Gastroesophageal sphincter (tissue), 4 donors: Measurements from ENCODE around the gene DCST1. TPM values are rescaled to one million over a fixed set of nuclear protein-coding genes. Genes with fewer than 3 reads are reported as not detected.

Experiments used
- ATAC-seq: fragments of 150-250 bp; one replicate; pipeline ENCODE4 v1.9.1; 2016; ENCODE audit warnings: mild to moderate bottlenecking, moderate library complexity
- H3K27ac ChIP-seq, 4 donors: fragments of 200-600 bp; sonication (generic) in 3 of 4; 1 replicate in 3 of 4; 2 replicates in 1 of 4; pipeline ENCODE4 v1.5.1; 2016 to 2019
- H3K27me3 ChIP-seq: fragments of 200-600 bp; sonication (generic); one replicate; pipeline ENCODE4 v1.5.1; 2019
- H3K36me3 ChIP-seq, 2 donors: fragments of 200-600 bp; sonication (generic); one replicate each; pipeline ENCODE4 v1.5.1; 2019; ENCODE audit warnings: control low read depth in 1 of 2
- H3K4me1 ChIP-seq, 3 donors: fragments of 200-600 bp; sonication (generic); 1 replicate in 2 of 3; 2 replicates in 1 of 3; pipeline ENCODE4 v1.5.1; 2016 to 2019; ENCODE audit warnings: control low read depth in 2 of 3
- H3K4me3 ChIP-seq, 2 donors: fragments of 200-600 bp; sonication (generic); one replicate each; pipeline ENCODE4 v1.5.1; 2019; ENCODE audit warnings: mild to moderate bottlenecking in 1 of 2, moderate library complexity in 1 of 2
- H3K9me3 ChIP-seq, 3 donors: fragments of 200-600 bp; sonication (generic); one replicate each; pipeline ENCODE4 v1.5.1; 2017 to 2019; ENCODE audit warnings: control low read depth in 2 of 3
- CTCF ChIP-seq, 4 experiments: fragments of 200-600 bp in 2 of 4; fragments of 450-650 bp in 2 of 4; sonication (generic) in 1 of 4; IDR thresholded peaks; one replicate each; pipeline ENCODE4 v1.5.1; 2017 to 2019; ENCODE audit warnings: antibody characterized with exemption in 4 of 4, mild to moderate bottlenecking in 2 of 4, moderate library complexity in 2 of 4
- EP300 ChIP-seq: sonication (generic); formaldehyde crosslinking; IDR thresholded peaks from one replicate; pipeline ENCODE4 v1.6.1; 2017; ENCODE audit warnings: antibody characterized with exemption, mild to moderate bottlenecking
- POLR2A ChIP-seq, 2 donors: fragments of 450-650 bp; IDR thresholded peaks; one replicate each; pipeline ENCODE4 v1.6.1; 2017; ENCODE audit warnings: antibody characterized with exemption in 2 of 2, mild to moderate bottlenecking in 2 of 2, moderate library complexity in 1 of 2
- POLR2AphosphoS5 ChIP-seq: sonication (generic); formaldehyde crosslinking; IDR thresholded peaks from one replicate; pipeline ENCODE4 v1.6.1; 2017; ENCODE audit warnings: antibody characterized with exemption
- WGBS, 2 donors: methylation state at CpG; one replicate each; pipeline ENCODE4 v1.1.5; 2018; ENCODE audit warnings: low coverage in 1 of 2; 5-methylcytosine and 5-hydroxymethylcytosine counted together
- total RNA-seq, 4 donors: library from RNA; depleted of rRNA; stranded (reverse); fragments of >200 nt; gene quantifications; one replicate each; pipeline ENCODE4 v1.1.0, GENCODE V29; 2016

DCST1 gene
- total RNA-seq, 4 donors from 2014 or later: not detected

DNA sequence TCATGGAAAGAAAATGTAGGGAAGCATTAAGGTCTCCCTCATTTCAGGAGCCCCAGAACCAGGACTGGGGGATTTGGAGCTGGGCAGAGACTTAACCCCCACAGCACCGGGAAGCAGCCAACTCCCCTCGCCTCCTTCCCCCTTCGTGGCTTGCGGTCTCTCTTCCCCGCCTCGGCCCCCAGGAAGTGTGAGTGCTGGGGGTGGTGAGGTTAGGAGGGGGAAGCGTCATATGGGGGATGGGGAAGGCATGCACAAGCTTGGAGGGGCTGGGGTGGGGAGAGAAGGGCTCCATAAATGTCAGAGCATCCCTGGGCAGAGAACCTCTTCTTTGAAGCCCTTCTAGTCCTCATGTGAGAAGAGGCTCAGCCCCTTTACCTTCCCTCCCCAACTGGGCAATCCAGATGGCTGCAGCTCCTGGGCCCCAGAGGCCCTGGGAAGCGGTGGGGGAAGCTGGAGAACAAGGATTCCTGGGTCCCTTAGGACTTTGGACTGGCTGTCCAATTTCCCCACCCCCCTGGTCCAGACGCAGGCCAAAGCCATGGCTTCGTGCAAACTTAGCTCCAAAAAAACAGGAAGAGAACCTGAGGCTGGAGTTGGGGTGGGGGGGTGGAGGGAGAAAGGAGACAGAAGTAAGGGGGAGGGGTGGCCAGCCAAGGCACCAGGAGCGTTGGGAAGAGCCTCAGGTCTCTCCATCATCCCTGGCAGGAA is 23.3 kb upstream of the DCST1 start:
- no peak overlapping the region for H3K4me3 ChIP-seq
- no peaks in the 10 kb centered on the region for H3K9me3 ChIP-seq
- H3K4me1 ChIP-seq: peaks cover 0 to 88% (median 36%) of the 10 kb centered on the region in 3 donors
- WGBS, 2 donors: 44 to 86% methylated on average over 1 to 6 of the region's 11 CpGs
- peak overlapping the region in 3 of 4 donors; percentile 64 to 97 (median 88) for H3K27ac ChIP-seq
- TF ChIP-seq POLR2AphosphoS5: no peak
- TF ChIP-seq CTCF (IDR thresholded peaks at IDR 0.05): no peak
- TF ChIP-seq EP300: no peak
- TF ChIP-seq POLR2A (IDR thresholded peaks at IDR 0.05): no peak
- peaks cover 0 to 15% of the 10 kb centered on the region in 2 donors for H3K36me3 ChIP-seq
- H3K27me3 ChIP-seq: no peaks in the 10 kb centered on the region
- no peak for ATAC-seq

DNA sequence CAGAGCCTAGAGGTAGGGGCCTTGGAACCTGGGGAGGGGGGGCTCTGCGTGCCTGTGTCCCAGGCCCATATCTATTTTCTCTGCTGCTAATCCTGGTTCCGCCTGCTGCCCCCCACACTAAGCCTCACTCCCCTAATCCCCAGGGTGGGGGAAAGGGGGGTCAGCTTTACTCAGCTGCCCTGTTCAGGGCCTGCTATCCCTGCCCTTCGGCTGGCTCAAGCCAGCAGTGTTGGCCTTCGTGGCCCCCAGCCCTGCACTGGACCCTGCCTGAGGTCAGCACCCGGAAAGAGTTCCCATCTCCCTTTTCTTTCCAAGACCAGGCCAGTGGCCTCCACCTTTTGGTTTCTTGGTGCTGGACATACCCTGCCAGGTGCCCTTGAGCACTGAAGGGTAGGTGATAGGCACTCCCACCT is 22.6 kb upstream of the DCST1 start:
- no peak for TF ChIP-seq POLR2A (IDR thresholded peaks at IDR 0.05)
- no peak for TF ChIP-seq EP300
- no peak for TF ChIP-seq POLR2AphosphoS5
- TF ChIP-seq CTCF (IDR thresholded peaks at IDR 0.05): no peak
- Histone ChIP-seq H3K27me3 (no peaks in the 10 kb centered on the region), H3K4me1 (peaks cover 0 to 83% (median 32%) of the 10 kb centered on the region in 3 donors), H3K36me3 (peaks cover 0 to 21% of the 10 kb centered on the region in 2 donors), H3K9me3 (no peaks in the 10 kb centered on the region), H3K27ac (peak overlapping the region in 3 of 4 donors; percentile 64 to 97 (median 88)), H3K4me3 (no peak overlapping the region)
- no peak for ATAC-seq
- WGBS, 2 donors: 76% methylated on average over 5 of the region's 5 CpGs; no CpG with 5 or more reads in 1 of the 2 donors

DNA sequence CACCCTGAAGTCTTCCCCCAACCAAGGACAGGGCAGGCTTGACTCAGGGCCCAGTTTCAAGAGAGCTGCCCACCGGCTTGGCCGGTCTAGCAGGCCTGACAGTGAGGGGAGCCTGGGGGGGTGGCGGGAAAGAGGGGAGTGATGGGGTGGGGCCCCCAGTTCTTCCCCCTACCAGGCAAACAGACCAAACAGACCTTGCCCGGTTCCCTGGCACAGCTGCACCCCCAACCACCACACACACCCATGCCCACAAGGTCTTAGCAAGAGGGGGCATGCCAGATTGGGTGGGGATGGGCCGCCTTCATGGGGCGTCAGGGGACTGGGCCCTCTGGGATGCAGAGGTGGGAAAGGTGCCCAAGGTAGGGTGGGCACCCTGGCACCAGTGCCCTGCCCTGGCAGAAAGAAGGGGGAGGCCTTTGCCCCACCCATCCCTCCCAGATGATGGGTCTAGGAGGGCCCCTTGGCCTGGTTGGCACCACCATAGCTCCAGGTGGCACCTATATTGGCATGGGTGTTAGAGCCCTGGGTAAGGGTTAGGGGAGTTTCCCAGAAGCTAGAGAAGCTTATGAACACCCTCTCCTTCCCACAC is 22.1 kb upstream of the DCST1 start:
- Histone ChIP-seq H3K4me3 (no peak overlapping the region), H3K27ac (peak overlapping the region; percentile 2 to 97 (median 76)), H3K36me3 (peaks cover 0 to 27% of the 10 kb centered on the region in 2 donors), H3K27me3 (no peaks in the 10 kb centered on the region), H3K9me3 (no peaks in the 10 kb centered on the region), H3K4me1 (peaks cover 0 to 83% (median 34%) of the 10 kb centered on the region in 3 donors)
- no peak for TF ChIP-seq CTCF (IDR thresholded peaks at IDR 0.05)
- TF ChIP-seq EP300: no peak
- TF ChIP-seq POLR2AphosphoS5: no peak
- TF ChIP-seq POLR2A (IDR thresholded peaks at IDR 0.05): no peak
- no peak for ATAC-seq
- no CpG with 5 or more reads among the region's 6 CpGs for WGBS, 2 donors

DNA sequence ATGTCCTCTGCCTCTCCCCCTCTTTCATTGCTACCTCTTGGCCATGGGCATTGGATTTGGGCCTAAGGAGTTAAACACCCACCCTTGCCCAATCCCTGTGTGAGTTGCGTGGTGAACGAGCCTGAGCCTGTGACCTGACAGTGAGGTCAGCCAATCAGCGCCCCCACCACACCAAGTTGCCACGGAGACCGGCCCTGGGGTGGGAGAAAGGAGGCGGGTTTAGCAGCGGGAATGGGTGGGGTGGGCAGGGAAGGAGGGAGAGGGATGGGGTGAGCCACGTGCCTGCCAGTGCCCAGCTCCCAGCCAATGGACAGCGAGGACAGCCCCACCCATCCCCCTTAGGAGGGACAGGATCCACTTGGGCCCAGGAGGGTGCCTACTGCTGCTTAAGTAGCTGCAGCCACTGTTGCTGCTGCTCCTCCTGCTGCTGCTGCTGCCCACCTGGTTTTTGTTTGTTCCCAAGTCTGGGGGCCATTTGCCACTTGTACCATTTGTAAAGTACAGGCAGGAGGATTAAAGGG is 21.5 kb upstream of the DCST1 start:
- Histone ChIP-seq H3K4me1 (peaks cover 2 to 83% (median 38%) of the 10 kb centered on the region in 3 donors), H3K27ac (peak overlapping the region; percentile 2 to 97 (median 76)), H3K27me3 (no peaks in the 10 kb centered on the region), H3K9me3 (no peaks in the 10 kb centered on the region), H3K36me3 (peaks cover 0 to 28% of the 10 kb centered on the region in 2 donors), H3K4me3 (peak overlapping the region in 1 of 2 donors; percentile 4)
- TF ChIP-seq POLR2AphosphoS5 (peak; percentile 33), POLR2A (IDR thresholded peaks at IDR 0.05) (no peak)
- WGBS, 2 donors: 40% methylated on average over 3 of the region's 9 CpGs; no CpG with 5 or more reads in 1 of the 2 donors
- ATAC-seq: peak; percentile 69

DNA sequence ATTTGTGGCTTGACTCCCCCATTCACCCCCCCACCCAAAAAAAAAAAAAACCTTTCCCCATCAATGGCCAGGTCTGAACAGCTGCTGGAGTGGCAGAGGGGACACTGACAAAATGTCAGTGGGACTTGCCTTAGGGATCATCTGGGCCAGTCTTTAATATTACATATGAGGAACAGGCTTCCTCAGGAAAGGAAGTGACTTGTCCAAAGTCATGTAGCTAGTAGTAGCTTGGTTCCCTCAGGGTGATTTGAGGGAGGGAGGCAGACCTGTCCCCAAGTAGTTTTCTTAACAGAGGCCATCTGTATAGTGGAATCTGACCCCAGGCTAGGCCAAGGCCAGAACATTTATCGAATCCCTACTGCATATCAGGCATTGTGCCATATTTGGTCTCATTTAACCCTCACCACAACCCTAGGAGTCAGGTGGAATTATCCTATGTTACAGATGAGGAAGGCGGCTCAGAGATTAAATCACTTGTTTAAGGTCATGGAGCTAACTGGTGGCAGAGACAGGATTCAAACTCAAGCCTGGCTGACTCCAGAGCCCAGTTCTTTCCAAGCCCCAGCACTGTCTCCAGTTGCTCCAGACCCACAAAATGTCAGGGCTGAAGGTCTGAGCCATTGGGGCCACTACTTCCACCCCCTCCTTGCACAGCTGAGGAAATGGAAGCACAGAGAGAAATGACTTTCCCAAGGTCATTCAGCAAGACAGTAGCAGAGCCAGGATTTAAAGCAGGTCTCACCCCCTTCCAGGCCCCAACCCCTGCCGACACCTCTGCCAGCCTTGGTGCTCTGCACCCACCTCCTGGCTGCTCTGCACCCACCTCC is 20.6 kb upstream of the DCST1 start:
- H3K9me3 ChIP-seq: no peaks in the 10 kb centered on the region
- WGBS, 2 donors: 63% methylated on average over 2 of the region's 3 CpGs; no CpG with 5 or more reads in 1 of the 2 donors
- peak overlapping the region in 3 of 4 donors; percentile 64 to 97 (median 88) for H3K27ac ChIP-seq
- H3K27me3 ChIP-seq: no peaks in the 10 kb centered on the region
- peak overlapping the region in 1 of 2 donors; percentile 4 for H3K4me3 ChIP-seq
- no peak for ATAC-seq
- TF ChIP-seq POLR2AphosphoS5: no peak
- TF ChIP-seq CTCF (IDR thresholded peaks at IDR 0.05): no peak
- no peak for TF ChIP-seq EP300
- no peak for TF ChIP-seq POLR2A (IDR thresholded peaks at IDR 0.05)
- H3K4me1 ChIP-seq: peaks cover 2 to 83% (median 40%) of the 10 kb centered on the region in 3 donors
- H3K36me3 ChIP-seq: peaks cover 0 to 28% of the 10 kb centered on the region in 2 donors
